ENCODE measurements around the gene MRPL40. TPM values are rescaled to one million over a fixed set of nuclear protein-coding genes. Genes with fewer than 3 reads are reported as not detected.

MRPL40 gene
- total RNA-seq, 1 experiment from 2014 or later: 40.1 TPM

- no peak overlapping the region for H3K4me2 ChIP-seq (ENCODE audit: low read length)
- peaks cover 0 to 7% of the 10 kb centered on the region in 2 experiments; a peak in 1 of 4 replicates for H3K36me3 ChIP-seq (ENCODE audit: control insufficient read depth in 1 of 2, insufficient read depth in 2 of 2, low read length in 2 of 2)
- DNase-seq (ENCODE audit: low read depth, low spot score) (no peak), ATAC-seq (no peak)
- H3K9me2 ChIP-seq (ENCODE audit: insufficient read depth): no peaks in the 10 kb centered on the region
- POLR2A ChIA-PET: no interaction called here
- no peak overlapping the region for H3K4me3 ChIP-seq (replicated peaks in 1 of 2; ENCODE audit: low read depth in 1 of 2, low read length in 2 of 2)
- CTCF ChIA-PET: no interaction called here
- intact Hi-C loops (cut with micrococcal nuclease): no loop called here
- H2AFZ ChIP-seq (ENCODE audit: low read depth, low read length, poor library complexity, severe bottlenecking): no peak overlapping the region
- TF ChIP-seq MAX (IDR thresholded peaks at IDR 0.05) (no peak), CBX3 (IDR thresholded peaks at IDR 0.05; ENCODE audit: low read depth) (no peak), ELF1 (IDR thresholded peaks at IDR 0.05; ENCODE audit: borderline replicate concordance, low read depth) (no peak), EGR1 (IDR thresholded peaks at IDR 0.05; ENCODE audit: low read depth) (no peak), JUND (IDR thresholded peaks at IDR 0.05) (no peak), SIN3A (IDR thresholded peaks at IDR 0.05; ENCODE audit: low read depth) (no peak), YY1 (IDR thresholded peaks at IDR 0.05; ENCODE audit: extremely low read depth, insufficient replicate concordance, low read depth, low read length) (no peak), EZH2 (IDR thresholded peaks at IDR 0.05) (no peak), POLR2A (IDR thresholded peaks at IDR 0.05; ENCODE audit: borderline replicate concordance, extremely low read depth, insufficient read depth, insufficient read length) (no peak), CEBPB (IDR thresholded peaks at IDR 0.05; ENCODE audit: low read depth) (no peak), POLR2AphosphoS5 (IDR thresholded peaks at IDR 0.05; ENCODE audit: low read depth, low read length) (no peak), SP1 (IDR thresholded peaks at IDR 0.05; ENCODE audit: low read depth) (no peak), REST (IDR thresholded peaks at IDR 0.05; ENCODE audit: low read depth) (no peak)
- H3K27ac ChIP-seq (ENCODE audit: low read depth, low read length): no peak overlapping the region
- H3K27me3 ChIP-seq (ENCODE audit: insufficient read depth, low read length): no peaks in the 10 kb centered on the region
- no peaks in the 10 kb centered on the region for H3K4me1 ChIP-seq (ENCODE audit: control insufficient read depth in 1 of 2, insufficient read depth in 2 of 2, low read length in 2 of 2)
- H3K79me2 ChIP-seq (ENCODE audit: insufficient read depth, low read length): peaks cover 96% of the 10 kb centered on the region
- BruUV-seq (replicated peaks): no TSS peak
- RAD21 ChIA-PET (ENCODE audit: low non-redundant PET in 1 of 2, low total read pairs in 2 of 2, uncharacterized antibody in 2 of 2, unreplicated experiment in 2 of 2): no interaction called here
- H4K20me1 ChIP-seq (ENCODE audit: insufficient read depth): peaks cover 4% of the 10 kb centered on the region
- H3K9ac ChIP-seq (ENCODE audit: low read length): no peak overlapping the region
- H3K9me3 ChIP-seq (ENCODE audit: control insufficient read depth in 1 of 2, insufficient read depth in 1 of 2, low read depth in 1 of 2, low read length in 2 of 2): no peaks in the 10 kb centered on the region
Measured at GRCh38 chr22:19422440-19423301, 9.7 kb upstream of the MRPL40 start.
